ENCODE data around the gene TOPAZ1.
A peak's percentile ranks its signal among the peaks of the same experiment; 100 is the strongest.

The TOPAZ1 gene

GRCh38 chr3:44241706-44242105 is at the start of gene TOPAZ1:
Gene TOPAZ1, plus strand, starts transcription at chr3:44241886. Its CDS starts 168 bp downstream, at chr3:44242054.
- DNase-seq (ENCODE audit: low spot score), result no peak

- peak; percentile 73 for DNase-seq (ENCODE audit: low spot score)
Observed at GRCh38 chr3:44198284-44199269, 43.1 kb upstream of the TOPAZ1 start.

GRCh38 chr3:44206261-44206660 is 35.4 kb upstream of the TOPAZ1 start:
- no peak for DNase-seq (ENCODE audit: low spot score)

GRCh38 chr3:44206862-44207652 is 34.6 kb upstream of the TOPAZ1 start:
- no peak for DNase-seq (ENCODE audit: low spot score)

- DNase-seq (ENCODE audit: low spot score), result no peak
Observed at GRCh38 chr3:44208086-44208485, 33.6 kb upstream of the TOPAZ1 start.

GRCh38 chr3:44208568-44208967 is 33.1 kb upstream of the TOPAZ1 start:
- no peak for DNase-seq (ENCODE audit: low spot score)

- no peak for DNase-seq (ENCODE audit: low spot score)
Observed at GRCh38 chr3:44210967-44211366, 30.7 kb upstream of the TOPAZ1 start.

- no peak for DNase-seq (ENCODE audit: low spot score)
Observed at GRCh38 chr3:44222337-44222736, 19.3 kb upstream of the TOPAZ1 start.

GRCh38 chr3:44223299-44223698 is 18.4 kb upstream of the TOPAZ1 start:
- DNase-seq (ENCODE audit: low spot score), result no peak

- DNase-seq (ENCODE audit: low spot score), result no peak
Observed at GRCh38 chr3:44224131-44224530, 17.6 kb upstream of the TOPAZ1 start.

- DNase-seq (ENCODE audit: low spot score), result no peak
Observed at GRCh38 chr3:44226573-44226972, 15.1 kb upstream of the TOPAZ1 start.

GRCh38 chr3:44227632-44228031 is 14.1 kb upstream of the TOPAZ1 start:
- DNase-seq (ENCODE audit: low spot score), result no peak

- no peak for DNase-seq (ENCODE audit: low spot score)
Observed at GRCh38 chr3:44228900-44229299, 12.8 kb upstream of the TOPAZ1 start.

- no peak for DNase-seq (ENCODE audit: low spot score)
Observed at GRCh38 chr3:44232407-44232806, 9.3 kb upstream of the TOPAZ1 start.

GRCh38 chr3:44234648-44235268 is 6.9 kb upstream of the TOPAZ1 start:
- DNase-seq (ENCODE audit: low spot score), result no peak

- peak; percentile 73 for DNase-seq (ENCODE audit: low spot score)
Observed at GRCh38 chr3:44235604-44236484, 5.8 kb upstream of the TOPAZ1 start.

- no peak for DNase-seq (ENCODE audit: low spot score)
Observed at GRCh38 chr3:44236485-44236908, 5.2 kb upstream of the TOPAZ1 start.

- no peak for DNase-seq (ENCODE audit: low spot score)
Observed at GRCh38 chr3:44237161-44237560, 4.5 kb upstream of the TOPAZ1 start.

GRCh38 chr3:44237665-44238064 is 4.0 kb upstream of the TOPAZ1 start:
- no peak for DNase-seq (ENCODE audit: low spot score)

GRCh38 chr3:44238889-44239288 is 2.8 kb upstream of the TOPAZ1 start:
- no peak for DNase-seq (ENCODE audit: low spot score)

- no peak for DNase-seq (ENCODE audit: low spot score)
Observed at GRCh38 chr3:44240061-44240460, 1.6 kb upstream of the TOPAZ1 start.

All from HuH-7 (cell line).